Adrenal gland (tissue), 12 donors: ENCODE results near the gene YWHAB. TPM values are rescaled to one million over a fixed set of nuclear protein-coding genes. Genes with fewer than 3 reads are reported as not detected.

ENCODE experiments used
- DNase-seq, 7 donors: peaks; one replicate each; pipeline ENCODE4 v3.0.0-alpha.2; 2019 to 2020
- H3K27ac ChIP-seq, 5 donors: fragments of 200-600 bp; sonication (generic) in 4 of 5; 1 replicate in 3 of 5; 2 replicates in 2 of 5; pipeline versions ENCODE4 v1.5.1 to v1.8.0; 2016 to 2020; ENCODE audit warnings: mild to moderate bottlenecking in 1 of 5
- H3K27me3 ChIP-seq: fragments of 200-600 bp; 2 replicates; pipeline ENCODE4 v1.8.0; 2021
- H3K36me3 ChIP-seq, 2 donors: fragments of 200-600 bp; replicated peaks in 1 of 2; 1 replicate in 1 of 2; 2 replicates in 1 of 2; pipeline versions ENCODE4 v1.5.1 to v1.8.0; 2018 to 2022
- H3K4me1 ChIP-seq, 2 donors: fragments of 200-600 bp; replicated peaks in 1 of 2; 1 replicate in 1 of 2; 2 replicates in 1 of 2; pipeline versions ENCODE4 v1.5.1 to v1.8.0; 2018 to 2021
- H3K4me3 ChIP-seq, 4 donors: fragments of 200-600 bp; sonication (generic) in 3 of 4; one replicate each; pipeline ENCODE4 v1.5.1; 2016 to 2018
- H3K9me3 ChIP-seq, 3 donors: fragments of 200-600 bp; sonication (generic) in 1 of 3; replicated peaks in 1 of 3; 1 replicate in 2 of 3; 2 replicates in 1 of 3; pipeline versions ENCODE4 v1.5.1 to v1.8.0; 2016 to 2021
- POLR2A ChIP-seq, 2 donors: fragments of 450-650 bp; IDR thresholded peaks; one replicate each; pipeline ENCODE4 v1.6.1; 2017; ENCODE audit warnings: antibody characterized with exemption in 2 of 2, mild to moderate bottlenecking in 2 of 2, moderate library complexity in 1 of 2
- WGBS, 4 donors: extraction: QIAGEN DNeasy Blood & Tissue Kit in 2 of 4; methylation state at CpG; one replicate each; pipeline versions ENCODE4 v1.1.5 to v1.1.7; 2013 to 2017; 5-methylcytosine and 5-hydroxymethylcytosine counted together
- intact Hi-C, 2 donors: fragments of 100-400 bp; cut with DNase I; formaldehyde crosslinking; loops; one replicate each; pipeline versions ENCODE4 v1.14.1 to v1.15.0; 2022 to 2023
- polyA plus RNA-seq, 3 donors: library from polyadenylated mRNA; stranded (reverse); fragments of 200-250 nt in 2 of 3; fragments of 350-450 nt in 1 of 3; fragmentation: Illumina TruSeq in 1 of 3; extraction: RNeasy Lipid Tissue Mini Kit (QIAGEN cat#74804) in 1 of 3; gene quantifications; one replicate each; pipeline ENCODE4 v1.2.3, GENCODE V29; 2013 to 2014
- total RNA-seq, 9 donors: library from RNA; depleted of rRNA in 4 of 9; stranded (reverse); fragments of >200 nt in 4 of 9; fragments of 120-200 nt in 1 of 9; fragmentation: NEBNext Ultra II Directional in 1 of 9; extraction: Animal tissue kit (Norgen Biotek cat#: 25700) in 1 of 9; gene quantifications; one replicate each; pipeline versions ENCODE4 v1.1.0 to v1.2.4, GENCODE V29; 2013 to 2023
- TF ChIP-seq, protein P1 (sequence below), 6 experiments: fragments of 450-650 bp in 4 of 6; fragments of 200-600 bp in 2 of 6; sonication (generic) in 1 of 6; IDR thresholded peaks; 1 replicate in 5 of 6; 2 replicates in 1 of 6; pipeline versions ENCODE4 v1.5.1 to v1.8.0; 2016 to 2021; ENCODE audit warnings: antibody characterized with exemption in 6 of 6, mild to moderate bottlenecking in 2 of 6, moderate library complexity in 1 of 6
- donor health status: healthy with polysubstance abuse.
- donor health status: Bipolar disorder and iron deficiency.
- donor health status: DM: yes; HTN: yes; CAD: no.
- donor health status: DM: no; HTN: no; CAD: no.
- donor health status: DM: no; HTN: no; CAD: no.
- donor health status: DM: yes; HTN: yes; CAD: no.

The YWHAB gene
- total and polyA plus RNA-seq, 12 donors, result 53.1 to 293 (median 143) TPM

DNA sequence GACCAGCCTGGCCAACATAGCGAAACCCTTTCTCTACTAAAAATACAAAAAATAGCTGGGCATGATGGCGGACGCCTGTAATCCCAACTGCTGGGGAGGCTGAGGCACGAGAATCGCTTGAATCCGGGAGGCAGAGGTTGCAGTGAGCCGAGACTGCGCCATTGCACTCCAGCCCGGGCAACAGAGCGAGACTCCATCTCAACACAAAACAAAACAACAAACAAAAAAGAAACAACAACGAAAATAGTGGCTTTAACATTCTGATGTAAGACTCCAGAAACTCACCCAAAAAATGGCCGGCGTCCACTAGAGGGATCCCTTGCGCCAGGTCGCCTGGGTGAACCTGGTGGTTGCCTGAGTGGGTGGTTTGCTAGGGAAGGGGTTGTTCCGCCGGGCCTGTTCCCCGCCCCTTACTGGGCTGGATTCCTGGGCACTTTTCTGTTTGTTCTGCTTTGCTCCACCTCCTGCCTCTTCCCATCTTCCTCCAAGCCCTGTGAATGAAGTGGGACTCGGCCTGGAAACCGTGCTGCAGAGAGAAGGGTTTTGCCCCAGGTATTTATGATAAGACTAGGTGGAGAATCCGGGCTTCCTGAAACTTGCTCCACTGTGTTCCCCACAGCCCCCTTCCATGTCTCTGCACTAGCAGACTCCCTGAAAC is 25.9 kb downstream of the YWHAB start:
- peak; percentile 38 to 80 (median 63) for DNase-seq
- H3K4me1 ChIP-seq, result peaks cover 5 to 13% of the 10 kb centered on the region in 2 donors
- TF ChIP-seq POLR2A (IDR thresholded peaks at IDR 0.05), result no peak
- TF ChIP-seq, protein P1, sequence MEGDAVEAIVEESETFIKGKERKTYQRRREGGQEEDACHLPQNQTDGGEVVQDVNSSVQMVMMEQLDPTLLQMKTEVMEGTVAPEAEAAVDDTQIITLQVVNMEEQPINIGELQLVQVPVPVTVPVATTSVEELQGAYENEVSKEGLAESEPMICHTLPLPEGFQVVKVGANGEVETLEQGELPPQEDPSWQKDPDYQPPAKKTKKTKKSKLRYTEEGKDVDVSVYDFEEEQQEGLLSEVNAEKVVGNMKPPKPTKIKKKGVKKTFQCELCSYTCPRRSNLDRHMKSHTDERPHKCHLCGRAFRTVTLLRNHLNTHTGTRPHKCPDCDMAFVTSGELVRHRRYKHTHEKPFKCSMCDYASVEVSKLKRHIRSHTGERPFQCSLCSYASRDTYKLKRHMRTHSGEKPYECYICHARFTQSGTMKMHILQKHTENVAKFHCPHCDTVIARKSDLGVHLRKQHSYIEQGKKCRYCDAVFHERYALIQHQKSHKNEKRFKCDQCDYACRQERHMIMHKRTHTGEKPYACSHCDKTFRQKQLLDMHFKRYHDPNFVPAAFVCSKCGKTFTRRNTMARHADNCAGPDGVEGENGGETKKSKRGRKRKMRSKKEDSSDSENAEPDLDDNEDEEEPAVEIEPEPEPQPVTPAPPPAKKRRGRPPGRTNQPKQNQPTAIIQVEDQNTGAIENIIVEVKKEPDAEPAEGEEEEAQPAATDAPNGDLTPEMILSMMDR (IDR thresholded peaks at IDR 0.05), result peak in 5 of 6 experiments; percentile 15 to 47 (median 39)
- WGBS, 4 donors, result 64 to 69% (median 68%) methylated on average over 21 of the region's 21 CpGs
- intact Hi-C loops, result no loop called here
- H3K27me3 ChIP-seq, result no peaks in the 10 kb centered on the region
- no peaks in the 10 kb centered on the region for H3K9me3 ChIP-seq
- no peak overlapping the region for H3K27ac ChIP-seq
- H3K36me3 ChIP-seq, result peaks cover 0 to 19% of the 10 kb centered on the region in 2 donors
- H3K4me3 ChIP-seq, result no peak overlapping the region

DNA sequence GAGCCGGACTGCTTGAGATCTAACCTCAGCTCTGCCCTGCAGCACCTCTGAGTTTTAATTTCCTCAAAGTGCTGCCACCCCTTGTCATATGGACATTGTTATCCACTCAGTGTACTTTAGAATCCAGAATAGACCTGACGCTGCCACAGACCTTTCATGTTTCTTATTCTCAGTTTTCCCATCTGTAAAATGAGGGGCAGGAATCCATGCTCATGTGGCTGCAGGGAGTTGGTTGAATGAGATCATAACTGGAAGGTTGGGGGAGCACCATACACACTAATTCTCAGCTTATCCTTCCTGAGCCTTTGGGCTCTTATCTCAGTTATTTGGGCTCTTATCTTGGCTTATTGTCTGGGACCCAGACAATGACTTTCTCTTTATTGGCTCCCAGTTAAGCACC is 26.7 kb downstream of the YWHAB start:
- DNase-seq, result no peak
- no peaks in the 10 kb centered on the region for H3K27me3 ChIP-seq
- no peak for TF ChIP-seq POLR2A (IDR thresholded peaks at IDR 0.05)
- TF ChIP-seq, protein P1 (IDR thresholded peaks at IDR 0.05), result no peak
- H3K36me3 ChIP-seq, result peaks cover 0 to 11% of the 10 kb centered on the region in 2 donors
- WGBS, 4 donors, result 92 to 100% (median 98%) methylated on average over 2 of the region's 2 CpGs
- H3K27ac ChIP-seq, result no peak overlapping the region
- no peaks in the 10 kb centered on the region for H3K9me3 ChIP-seq
- H3K4me1 ChIP-seq, result peaks cover 5 to 13% of the 10 kb centered on the region in 2 donors
- H3K4me3 ChIP-seq, result no peak overlapping the region
- intact Hi-C loops, result no loop called here

DNA sequence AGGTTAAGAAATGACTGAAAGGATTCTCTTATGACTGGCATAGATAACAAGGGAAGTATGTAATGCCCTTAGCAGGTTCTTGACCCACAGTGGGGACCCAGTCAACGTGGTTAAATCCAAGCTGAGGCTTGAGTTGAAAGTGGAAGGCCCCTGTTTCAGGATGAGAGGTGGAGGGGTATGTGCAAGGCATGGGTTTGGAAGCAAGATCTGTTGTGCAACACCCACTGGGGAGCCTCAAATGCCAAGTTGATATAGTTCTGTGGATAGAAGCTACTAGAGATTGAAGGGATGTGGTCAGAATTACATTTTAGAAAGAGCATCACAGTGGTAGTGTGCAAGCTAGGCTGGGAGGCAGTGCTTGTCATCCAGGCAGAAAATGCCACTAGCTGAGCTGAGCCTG is 29.4 kb downstream of the YWHAB start:
- Histone ChIP-seq H3K4me1 (peaks cover 4 to 8% of the 10 kb centered on the region in 2 donors), H3K9me3 (no peaks in the 10 kb centered on the region), H3K27ac (no peak overlapping the region), H3K36me3 (no peaks in the 10 kb centered on the region), H3K4me3 (no peak overlapping the region), H3K27me3 (no peaks in the 10 kb centered on the region)
- 38 to 56% (median 48%) methylated on average over 1 of the region's 1 CpG for WGBS, 4 donors
- intact Hi-C loops, result no loop called here
- TF ChIP-seq, protein P1 (IDR thresholded peaks at IDR 0.05), result no peak
- no peak for TF ChIP-seq POLR2A (IDR thresholded peaks at IDR 0.05)
- DNase-seq, result no peak

DNA sequence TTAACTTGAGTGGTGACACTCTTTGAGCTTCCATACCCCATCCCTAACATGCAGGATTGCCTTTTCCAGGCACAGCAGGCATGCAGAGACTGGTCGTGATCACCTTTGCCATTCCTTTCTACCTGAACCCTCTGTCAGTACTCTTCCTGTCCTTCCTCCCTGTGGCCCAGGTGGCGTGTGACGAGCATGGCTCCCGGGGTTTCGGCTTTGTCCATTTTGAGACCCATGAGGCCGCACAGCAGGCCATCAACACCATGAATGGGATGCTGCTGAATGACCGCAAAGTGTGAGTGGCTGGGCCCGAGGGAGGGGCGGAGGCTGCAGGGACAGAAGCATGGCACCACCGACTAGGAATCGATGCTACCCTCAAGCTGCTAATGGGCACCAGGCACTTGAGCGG is 31.1 kb downstream of the YWHAB start:
- Histone ChIP-seq H3K27me3 (no peaks in the 10 kb centered on the region), H3K9me3 (no peaks in the 10 kb centered on the region), H3K4me3 (no peak overlapping the region), H3K4me1 (no peaks in the 10 kb centered on the region), H3K27ac (no peak overlapping the region), H3K36me3 (no peaks in the 10 kb centered on the region)
- 95 to 98% (median 96%) methylated on average over 12 of the region's 12 CpGs for WGBS, 4 donors
- no peak for DNase-seq
- TF ChIP-seq, protein P1 (IDR thresholded peaks at IDR 0.05), result no peak
- no peak for TF ChIP-seq POLR2A (IDR thresholded peaks at IDR 0.05)
- intact Hi-C loops, result no loop called here
